Fibroblast of mammary gland (primary cell): ENCODE measurements around the gene EDAR.

Experiments
- DNase-seq: peaks from one replicate; pipeline ENCODE4 v3.0.0-alpha.2; 2010; ENCODE audit warnings: low read depth
- H3K4me3 ChIP-seq: 2 replicates; pipeline ENCODE4 v1.5.1; 2011; ENCODE audit warnings: low read depth, mild to moderate bottlenecking, low read length, moderate library complexity; ENCODE audit not compliant: control insufficient read depth
- TF ChIP-seq, protein P1 (sequence below): conservative IDR thresholded peaks from 2 replicates; pipeline ENCODE4 v1.5.1; 2011; ENCODE audit warnings: low read depth, low read length, inconsistent platforms; ENCODE audit not compliant: control insufficient read depth, insufficient read depth

EDAR gene

DNA sequence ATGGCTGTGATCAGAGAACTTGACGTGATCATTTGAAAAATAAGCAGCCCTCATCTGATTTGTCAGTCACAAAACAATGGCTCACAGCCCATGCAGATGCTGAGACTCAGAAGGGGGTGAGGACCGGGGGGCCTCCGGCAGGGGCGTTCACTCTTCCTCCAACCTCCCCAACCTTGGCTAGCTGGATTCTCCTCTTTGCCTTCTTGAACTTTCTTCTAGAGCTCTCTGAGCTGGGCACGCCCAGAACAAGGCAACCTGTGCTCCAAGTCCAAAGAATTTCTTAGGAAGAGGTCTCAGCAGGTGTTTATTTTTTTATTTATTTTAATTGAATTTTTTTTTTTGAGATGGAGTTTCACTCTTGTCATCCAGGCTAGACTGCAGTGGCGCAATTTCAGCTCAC lies 16.4 kb downstream of the EDAR start:
- no peak for DNase-seq
- TF ChIP-seq, protein P1, sequence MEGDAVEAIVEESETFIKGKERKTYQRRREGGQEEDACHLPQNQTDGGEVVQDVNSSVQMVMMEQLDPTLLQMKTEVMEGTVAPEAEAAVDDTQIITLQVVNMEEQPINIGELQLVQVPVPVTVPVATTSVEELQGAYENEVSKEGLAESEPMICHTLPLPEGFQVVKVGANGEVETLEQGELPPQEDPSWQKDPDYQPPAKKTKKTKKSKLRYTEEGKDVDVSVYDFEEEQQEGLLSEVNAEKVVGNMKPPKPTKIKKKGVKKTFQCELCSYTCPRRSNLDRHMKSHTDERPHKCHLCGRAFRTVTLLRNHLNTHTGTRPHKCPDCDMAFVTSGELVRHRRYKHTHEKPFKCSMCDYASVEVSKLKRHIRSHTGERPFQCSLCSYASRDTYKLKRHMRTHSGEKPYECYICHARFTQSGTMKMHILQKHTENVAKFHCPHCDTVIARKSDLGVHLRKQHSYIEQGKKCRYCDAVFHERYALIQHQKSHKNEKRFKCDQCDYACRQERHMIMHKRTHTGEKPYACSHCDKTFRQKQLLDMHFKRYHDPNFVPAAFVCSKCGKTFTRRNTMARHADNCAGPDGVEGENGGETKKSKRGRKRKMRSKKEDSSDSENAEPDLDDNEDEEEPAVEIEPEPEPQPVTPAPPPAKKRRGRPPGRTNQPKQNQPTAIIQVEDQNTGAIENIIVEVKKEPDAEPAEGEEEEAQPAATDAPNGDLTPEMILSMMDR: no peak
- H3K4me3 ChIP-seq: no peak overlapping the region

DNA sequence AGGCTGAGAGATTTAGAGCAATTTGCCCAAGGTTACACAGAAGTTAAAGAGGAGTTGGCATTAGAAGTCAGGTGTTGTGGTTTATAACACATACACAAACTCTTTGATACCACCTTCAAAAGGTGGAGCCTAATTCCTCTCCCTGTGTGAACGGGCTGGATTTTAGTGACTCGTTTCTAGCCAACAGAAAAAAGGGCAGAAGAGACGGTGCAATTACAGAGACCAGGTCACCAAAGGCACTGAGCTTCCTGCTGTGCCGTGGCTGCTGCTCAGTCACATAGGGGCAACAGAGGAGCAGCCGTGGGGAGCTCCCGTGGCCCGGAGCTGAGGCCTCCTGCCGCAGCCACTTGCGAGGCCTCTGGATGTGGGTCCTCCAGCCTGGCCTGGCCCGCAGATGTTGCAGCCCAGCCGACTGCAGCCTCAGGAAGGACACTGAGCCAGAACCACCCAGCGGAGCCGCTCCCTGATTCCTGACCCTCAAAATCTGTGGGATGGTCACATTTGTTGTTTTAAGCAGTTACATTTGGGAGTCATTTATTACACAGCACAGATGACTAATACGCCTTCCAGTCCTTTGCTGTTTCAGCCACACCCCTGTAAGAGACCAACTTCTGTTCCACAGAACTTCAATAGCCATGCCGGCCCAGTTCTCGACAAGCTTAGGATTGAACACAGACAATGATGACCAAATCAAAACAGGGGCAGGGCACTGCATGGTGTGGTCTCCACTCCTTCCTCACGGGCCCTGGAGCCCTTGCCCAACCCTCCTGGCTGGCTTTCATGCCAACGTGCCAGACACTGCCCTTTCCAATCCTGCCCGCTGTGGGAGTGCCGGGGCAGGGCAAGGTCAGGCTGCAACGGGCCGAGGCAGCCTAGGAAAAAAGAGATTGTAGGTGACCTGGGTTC lies 17.1 kb downstream of the EDAR start:
- no peak overlapping the region for H3K4me3 ChIP-seq
- DNase-seq: peak; percentile 65
- TF ChIP-seq, protein P1: no peak

DNA sequence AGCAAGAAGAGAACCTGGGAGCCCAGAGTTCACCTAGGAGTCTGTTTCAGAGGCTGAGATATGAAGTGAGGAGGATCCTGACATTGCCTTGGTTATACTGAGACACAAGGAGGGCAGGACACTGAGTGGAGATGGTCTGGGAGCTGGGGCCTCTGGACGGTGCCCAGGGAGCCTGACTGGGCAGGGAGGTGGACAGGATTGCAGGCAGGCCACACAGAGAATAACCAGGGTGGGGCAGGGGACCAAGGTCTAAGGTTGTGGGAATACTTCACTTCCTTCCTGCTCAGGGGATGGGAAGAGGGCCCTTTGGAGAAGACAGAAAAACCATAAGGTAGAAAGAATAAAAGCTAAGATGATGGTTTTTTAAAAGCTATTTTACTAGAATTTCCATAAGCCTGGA lies 18.7 kb downstream of the EDAR start:
- no peak for DNase-seq
- TF ChIP-seq, protein P1: no peak
- H3K4me3 ChIP-seq: no peak overlapping the region

DNA sequence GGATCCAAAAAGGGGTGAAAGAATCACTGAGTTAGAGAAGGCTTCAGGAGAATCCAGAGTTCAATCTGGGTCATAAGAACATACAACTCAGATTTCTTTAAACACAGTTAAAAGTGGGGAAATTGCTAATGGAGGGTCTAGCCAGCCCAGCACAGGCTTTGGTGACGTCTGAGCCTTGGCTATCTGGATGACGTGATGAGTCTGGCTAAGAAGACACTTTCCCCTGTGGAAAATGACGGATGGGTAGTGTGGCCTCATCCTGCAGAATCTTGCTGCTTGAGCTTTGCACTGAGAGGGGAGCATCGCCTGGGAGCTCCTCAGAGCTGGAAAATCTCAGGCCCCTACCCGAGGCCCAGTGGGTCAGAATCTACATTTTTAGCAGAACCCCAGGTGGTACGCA lies 19.2 kb downstream of the EDAR start:
- H3K4me3 ChIP-seq: no peak overlapping the region
- no peak for DNase-seq
- TF ChIP-seq, protein P1: no peak

DNA sequence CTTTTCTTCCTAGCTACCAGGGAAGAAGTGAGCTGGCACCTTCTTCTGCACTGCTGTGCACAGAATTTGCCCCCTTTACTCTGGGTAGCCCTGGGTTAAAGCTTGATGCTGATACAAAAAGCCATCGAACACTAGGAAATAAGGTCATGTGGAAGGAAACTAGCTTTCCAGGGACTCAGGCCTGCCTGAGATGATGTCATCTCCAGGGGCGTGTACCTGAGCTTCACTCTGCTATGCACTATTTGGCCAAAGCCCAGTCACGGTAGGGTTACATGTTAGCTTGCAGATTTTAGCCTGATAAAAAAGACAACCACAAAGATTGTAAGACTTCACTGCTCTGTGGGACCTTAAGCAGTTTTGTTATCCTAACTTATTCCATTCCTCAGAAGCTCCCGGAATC lies 20.4 kb downstream of the EDAR start:
- TF ChIP-seq, protein P1: no peak
- no peak overlapping the region for H3K4me3 ChIP-seq
- no peak for DNase-seq

DNA sequence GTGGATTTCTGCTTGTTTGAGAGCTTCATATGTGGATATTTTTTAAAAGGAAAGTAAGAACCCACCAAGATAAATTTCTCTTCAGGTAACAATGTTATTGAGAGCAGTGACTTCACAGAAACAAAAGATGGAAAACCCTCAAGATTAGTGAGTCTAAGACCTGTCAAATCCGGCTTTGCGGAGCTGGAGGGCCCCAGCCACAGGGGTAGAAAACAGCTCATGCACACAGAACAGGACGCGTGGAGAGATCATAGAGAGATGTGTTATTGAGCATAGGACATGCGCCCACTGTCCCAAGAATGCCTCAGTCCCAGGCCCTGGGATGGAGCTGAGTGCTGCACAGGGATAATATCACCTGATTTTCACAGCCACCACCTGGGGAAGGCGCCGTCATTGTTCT lies 21.3 kb downstream of the EDAR start:
- H3K4me3 ChIP-seq: no peak overlapping the region
- no peak for DNase-seq
- TF ChIP-seq, protein P1: no peak
